SU-DHL-6 (cell line): ENCODE data around the gene ALOX5AP.

Source experiments
- CTCF ChIP-seq: fragments of 200-600 bp; sonication (generic); IDR thresholded peaks from one replicate; pipeline ENCODE4 v1.5.1; 2017; ENCODE audit warnings: antibody characterized with exemption, mild to moderate bottlenecking, low read length, moderate library complexity; ENCODE audit not compliant: insufficient read depth, poor library complexity, severe bottlenecking
- EZH2phosphoT487 ChIP-seq: fragments of 200-600 bp; sonication (generic), shearing (Covaris generic); conservative IDR thresholded peaks from 2 replicates; pipeline ENCODE4 v1.6.1; 2018; ENCODE audit warnings: mild to moderate bottlenecking, antibody characterized with exemption, low read length, moderate library complexity, mixed read lengths

DNA sequence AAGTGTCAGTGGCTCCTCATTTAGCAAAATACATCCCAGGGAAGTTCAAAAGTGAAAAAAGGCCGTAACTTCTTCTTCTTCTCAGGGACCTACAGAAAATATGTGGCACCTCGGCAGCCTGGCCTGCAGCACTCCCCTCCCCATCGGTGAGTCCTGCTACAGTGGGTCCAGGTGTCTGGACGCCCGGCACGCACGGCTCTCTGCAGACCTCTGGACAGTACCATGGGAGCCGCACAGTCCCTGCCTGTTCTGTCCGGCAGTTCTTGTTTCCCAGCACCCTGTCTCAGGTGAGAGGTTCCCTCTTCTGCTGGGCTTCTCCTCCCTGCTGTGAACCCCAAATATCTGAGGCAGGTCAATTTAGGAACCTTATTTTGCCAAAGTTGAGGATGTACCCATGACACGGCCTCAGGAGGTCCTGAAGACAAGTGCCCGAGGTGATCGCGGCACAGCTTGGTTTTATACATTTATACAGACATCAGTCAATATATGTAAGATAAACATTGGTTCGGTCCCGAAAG lies 36.8 kb upstream of the ALOX5AP start:
- TF ChIP-seq CTCF (no peak), EZH2phosphoT487 (no peak)
